Right kidney (tissue), 1 donor: Measurements from ENCODE around the gene SNX19.

Experiments used
- DNase-seq: peaks from one replicate; pipeline ENCODE4 v3.0.0-alpha.2; 2016

SNX19 gene

GRCh38 chr11:130908770-130909625 lies 7.3 kb downstream of the SNX19 start:
- DNase-seq: no peak

- no peak for DNase-seq
Measured at GRCh38 chr11:130908061-130908460, 8.2 kb downstream of the SNX19 start.

DNA sequence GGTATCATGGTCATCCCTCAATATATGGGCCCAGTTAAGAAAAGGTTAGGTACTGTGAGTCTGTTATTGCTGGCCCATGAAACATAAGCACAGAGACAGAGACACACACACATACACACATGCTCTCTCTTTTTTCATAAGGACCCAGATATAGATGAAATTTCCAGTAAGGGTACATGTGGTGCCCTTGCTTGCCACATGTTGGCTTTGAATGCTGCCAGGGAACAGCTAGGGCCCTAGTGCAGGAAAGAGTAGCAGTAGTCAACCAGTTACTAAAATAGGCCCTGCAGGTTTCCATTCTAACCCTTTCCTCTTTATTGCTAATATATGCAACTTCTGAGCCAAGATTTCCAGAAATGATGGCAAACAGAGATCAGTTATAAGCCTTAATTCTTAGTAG lies 9.1 kb downstream of the SNX19 start:
- no peak for DNase-seq

DNA sequence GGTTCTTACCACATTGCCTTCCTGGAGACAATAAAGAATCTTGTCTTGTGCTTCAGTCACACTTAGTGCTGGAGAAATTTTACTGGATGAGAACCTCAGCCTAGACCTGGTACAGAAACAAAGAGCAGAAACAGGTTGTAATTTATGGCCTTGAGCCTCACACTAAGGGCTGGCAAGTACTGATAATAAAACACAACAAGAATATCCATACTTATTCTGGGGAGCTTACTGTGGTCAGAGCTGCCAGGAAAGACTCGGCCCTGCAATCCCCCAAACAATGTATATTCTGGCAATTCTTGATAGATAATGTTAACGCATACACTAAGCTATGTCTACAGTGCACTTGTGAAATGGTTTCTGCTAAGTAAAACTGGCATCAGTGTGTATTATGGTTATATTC lies 9.7 kb downstream of the SNX19 start:
- no peak for DNase-seq

- no peak for DNase-seq
Measured at GRCh38 chr11:130905512-130905911, 10.8 kb downstream of the SNX19 start.

DNA sequence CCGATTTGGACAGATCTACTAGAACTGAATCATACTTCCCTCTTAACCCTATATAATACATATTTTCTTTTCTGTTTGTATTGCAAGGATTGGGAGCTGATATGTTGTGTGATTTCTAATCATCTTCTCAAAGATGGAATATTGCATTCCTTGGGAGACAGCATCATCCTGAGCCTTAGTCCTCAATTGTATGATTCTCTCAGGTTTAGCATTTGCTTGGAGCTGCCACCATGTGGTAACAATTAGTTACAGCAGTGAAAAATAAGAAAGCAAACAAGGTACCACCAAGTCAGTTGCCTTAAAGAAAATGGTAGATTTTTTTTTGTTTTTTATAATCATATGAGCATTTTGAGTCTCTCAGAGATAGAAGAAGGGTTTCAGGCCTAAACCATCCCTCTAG lies 11.9 kb downstream of the SNX19 start:
- DNase-seq: no peak

GRCh38 chr11:130902380-130902779 lies 13.9 kb downstream of the SNX19 start:
- no peak for DNase-seq

DNA sequence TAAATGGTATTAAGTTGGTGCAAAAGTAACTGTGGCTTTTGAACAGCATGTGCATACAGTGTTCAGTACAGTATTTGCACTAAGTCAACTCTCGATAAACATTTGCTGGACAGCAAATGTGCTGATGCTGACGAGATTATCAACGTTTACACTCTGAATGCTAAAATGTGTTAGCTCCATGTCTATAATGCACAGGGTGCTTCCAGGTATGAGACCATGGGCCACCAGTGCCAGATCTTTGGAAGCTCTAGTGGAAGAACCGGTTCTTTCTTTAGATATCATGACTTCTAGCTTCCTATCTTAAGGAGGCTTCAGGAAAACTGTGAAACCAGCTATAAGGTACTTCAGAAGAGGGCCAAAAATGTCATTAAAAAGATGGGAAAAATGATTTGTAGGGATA lies 17.2 kb downstream of the SNX19 start:
- DNase-seq: no peak

DNA sequence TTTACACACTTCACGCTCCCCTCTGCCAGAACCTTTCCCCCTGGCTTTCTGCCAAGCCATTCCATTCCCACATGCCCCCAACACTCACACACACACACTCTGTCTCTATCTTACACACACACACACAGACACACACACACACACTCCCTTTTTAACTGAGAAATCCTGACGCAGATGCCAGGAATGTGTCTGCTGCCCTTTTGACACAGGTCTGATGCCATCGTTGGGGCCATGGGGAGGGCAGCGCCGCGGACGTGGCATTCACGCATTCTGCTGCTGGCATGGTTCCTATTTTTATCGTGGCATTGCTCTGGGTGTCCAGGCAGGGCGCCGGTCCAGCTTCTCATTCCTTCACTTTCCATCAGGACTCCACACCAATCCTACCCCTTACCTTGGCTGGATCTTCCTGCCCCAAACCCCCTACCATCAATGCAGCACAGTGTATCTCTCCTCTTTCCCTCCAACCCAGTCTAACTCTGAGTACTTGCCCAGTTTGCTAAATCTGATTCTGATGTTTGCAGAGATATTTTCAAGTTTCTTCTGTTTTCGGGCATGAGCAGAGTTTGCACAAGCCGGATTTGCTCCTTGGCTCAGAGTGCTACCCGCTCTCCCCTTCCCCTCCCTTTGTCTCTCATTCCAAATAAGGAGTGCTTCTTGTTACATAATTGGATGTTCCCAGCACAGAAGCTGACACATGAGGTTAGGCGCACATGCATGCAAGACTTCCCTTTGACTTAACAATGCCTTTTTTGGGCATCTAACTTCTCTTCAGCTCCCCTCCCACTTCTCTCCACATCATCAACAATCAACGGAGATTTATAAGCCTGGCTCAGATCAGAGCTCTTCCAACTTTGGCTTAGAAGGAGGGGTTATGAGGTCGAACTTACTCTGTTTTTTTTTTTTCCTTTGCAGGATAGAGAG lies 18.8 kb downstream of the SNX19 start:
- peak; percentile 46 for DNase-seq

DNA sequence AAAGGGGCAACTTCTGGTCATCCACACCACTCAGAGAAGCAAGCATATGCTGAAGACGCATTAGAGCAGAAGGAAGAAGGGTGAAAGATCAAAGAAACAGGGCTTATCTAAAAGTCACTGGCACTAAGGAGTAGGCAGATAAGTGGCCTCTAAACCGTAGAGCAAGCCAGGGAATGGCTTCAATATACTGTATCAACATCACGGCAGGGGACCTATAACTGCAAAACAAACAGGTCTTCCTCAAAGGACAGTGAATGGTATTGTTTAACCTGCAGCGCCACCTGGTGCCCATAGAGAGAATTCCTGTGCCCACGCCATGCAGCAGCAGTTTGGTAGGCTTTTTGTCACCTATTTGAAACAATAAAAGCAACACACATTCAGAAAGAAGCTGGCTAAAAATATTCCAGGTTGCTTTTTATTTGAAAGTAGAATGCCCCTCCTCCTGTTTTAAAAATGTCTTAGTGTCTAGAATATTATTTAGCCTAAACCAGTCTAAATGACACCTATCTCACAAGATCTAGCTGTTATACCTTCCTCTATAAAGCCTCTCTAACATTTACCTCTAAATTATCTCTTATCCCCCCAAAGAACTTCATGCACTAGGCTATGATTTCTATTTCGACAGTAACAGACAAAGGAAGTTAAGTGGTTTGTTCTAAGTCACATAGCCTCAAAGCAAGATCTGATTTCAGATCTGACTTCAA lies 21.8 kb downstream of the SNX19 start:
- peak; percentile 39 for DNase-seq

DNA sequence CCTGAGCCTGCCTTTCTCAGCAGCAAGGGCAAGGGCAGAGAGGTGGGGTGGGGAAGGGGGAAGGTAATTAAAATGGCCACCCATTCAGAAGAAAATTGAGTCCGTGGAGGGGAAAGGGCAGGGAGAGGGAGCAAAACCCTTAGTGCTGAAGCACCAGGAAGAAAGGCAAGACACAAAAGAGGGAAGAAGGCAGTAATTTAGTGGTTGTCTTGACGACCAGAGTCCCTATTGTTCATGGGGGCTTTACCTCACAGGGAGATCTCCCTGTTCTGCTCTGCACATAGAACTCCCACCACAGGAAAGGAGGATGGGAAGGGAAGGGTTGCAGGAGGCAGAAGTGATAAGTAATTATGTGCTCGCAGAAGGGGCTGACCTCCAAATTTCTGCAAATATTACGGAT lies 23.4 kb downstream of the SNX19 start:
- no peak for DNase-seq

GRCh38 chr11:130891326-130891725 lies 25.0 kb downstream of the SNX19 start:
- DNase-seq: no peak

- DNase-seq: no peak
Measured at GRCh38 chr11:130890039-130890745, 26.1 kb downstream of the SNX19 start.

DNA sequence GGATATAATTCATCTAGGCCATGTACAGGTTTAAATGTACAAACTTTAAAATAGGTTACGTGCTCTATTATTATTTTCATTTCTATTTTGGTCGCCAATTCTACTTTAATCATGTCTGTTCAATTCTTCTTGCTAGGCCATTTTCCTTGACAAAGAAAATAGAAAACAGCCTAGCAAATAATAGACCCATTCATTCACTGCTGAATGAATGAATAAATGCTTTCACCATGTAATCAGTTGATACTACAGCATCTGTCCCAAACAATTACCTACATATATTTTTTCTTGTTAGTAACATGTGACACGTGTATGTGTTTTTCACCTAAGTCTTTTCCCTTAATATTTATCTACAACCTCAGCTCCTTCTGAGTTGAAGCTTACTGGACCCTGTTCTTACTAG lies 27.5 kb downstream of the SNX19 start:
- no peak for DNase-seq

DNA sequence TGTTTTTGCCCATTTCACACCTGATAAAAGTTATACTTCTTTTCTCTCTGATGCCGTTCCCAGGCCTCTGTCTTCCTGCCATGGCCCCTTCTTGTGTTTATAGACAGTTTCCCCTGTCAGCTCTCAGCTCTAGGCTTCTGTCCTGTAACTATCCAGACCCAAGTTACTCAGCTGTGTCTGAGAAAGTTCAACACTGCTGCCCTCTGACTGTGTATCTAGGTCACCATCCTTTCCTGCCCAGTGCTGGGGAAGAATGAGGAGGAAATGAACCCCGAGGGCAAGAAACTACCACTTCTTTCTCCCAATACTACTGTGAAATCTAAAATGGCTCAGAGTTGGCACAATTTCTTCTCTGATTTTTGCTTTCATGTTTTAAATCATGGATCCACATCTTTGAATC lies 29.6 kb downstream of the SNX19 start:
- DNase-seq: no peak

DNA sequence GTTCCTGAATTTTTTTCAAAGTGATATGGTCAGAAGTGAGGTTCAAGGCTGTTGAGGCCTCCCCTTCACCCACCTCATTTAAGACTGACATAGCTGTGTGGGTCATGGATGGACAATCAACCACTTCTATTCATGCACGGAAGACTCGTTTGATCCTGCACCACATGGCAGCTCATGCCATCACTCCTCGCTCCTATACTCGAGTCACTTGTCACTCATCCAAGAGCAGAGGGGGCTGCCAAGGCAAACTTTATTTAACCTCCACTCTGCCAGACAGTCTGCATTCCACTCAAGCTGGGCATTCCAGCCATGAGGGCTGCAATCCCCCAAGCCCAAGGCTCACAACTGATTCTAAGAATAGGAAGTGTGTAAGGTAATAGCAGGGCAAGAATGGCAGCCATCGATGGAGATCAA lies 34.1 kb downstream of the SNX19 start:
- DNase-seq: no peak

GRCh38 chr11:130881475-130882137 lies 34.7 kb downstream of the SNX19 start:
- no peak for DNase-seq

GRCh38 chr11:130879836-130880235 lies 36.4 kb downstream of the SNX19 start:
- DNase-seq: no peak

- no peak for DNase-seq
Measured at GRCh38 chr11:130876931-130877915, 39.1 kb downstream of the SNX19 start.

DNA sequence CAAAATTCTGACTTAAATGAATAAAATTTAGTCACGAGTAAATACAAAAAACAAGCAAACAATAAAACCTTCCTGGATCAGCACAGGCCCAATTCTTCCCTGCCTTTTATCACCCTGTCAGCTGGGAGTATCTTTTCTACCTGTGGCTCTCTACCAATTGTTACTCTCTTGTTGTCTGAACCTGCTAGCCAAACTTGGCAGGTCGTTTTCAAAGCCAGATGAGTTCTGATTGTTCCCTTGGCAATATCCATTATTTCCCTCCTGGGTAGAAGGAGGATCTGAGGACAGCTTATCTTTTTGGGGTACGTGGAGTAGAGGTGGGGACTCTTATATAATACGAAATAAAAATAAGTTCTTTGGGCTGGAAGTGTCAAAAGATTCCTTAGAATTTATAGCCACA lies 40.2 kb downstream of the SNX19 start:
- no peak for DNase-seq
